NCI-H1930 (cell line): ENCODE measurements around the gene HS3ST4.

Experiments
- DNase-seq, 2 experiments: peaks; one replicate each; lab custom pipeline; 2025; lab: John Stamatoyannopoulos, UW

HS3ST4 gene

GRCh38 chr16:26108836-26109505, 417.2 kb downstream of the HS3ST4 start:
- DNase-seq: no peak

GRCh38 chr16:26111900-26112299, 420.1 kb downstream of the HS3ST4 start:
- no peak for DNase-seq

DNA sequence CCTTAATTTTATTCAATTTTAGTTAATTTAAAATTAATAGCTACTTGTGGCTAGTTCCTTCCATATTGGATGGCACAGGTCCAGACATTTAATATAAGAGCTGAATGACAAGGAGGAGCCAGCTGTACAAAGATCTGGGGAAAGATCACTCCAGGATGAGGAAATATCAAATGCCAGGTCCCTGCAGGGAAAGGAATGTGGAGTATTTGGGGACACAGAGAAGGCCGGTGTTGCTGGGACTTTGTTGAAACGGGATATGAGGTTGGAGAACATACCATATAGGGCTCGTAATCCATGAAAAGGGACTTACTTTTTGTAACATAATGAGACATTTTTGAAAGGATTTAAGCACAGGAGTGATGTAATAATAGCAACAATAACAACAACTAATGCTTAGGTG, 426.8 kb downstream of the HS3ST4 start:
- no peak for DNase-seq

GRCh38 chr16:26120729-26121128, 429.0 kb downstream of the HS3ST4 start:
- DNase-seq: no peak

GRCh38 chr16:26128296-26128695, 436.5 kb downstream of the HS3ST4 start:
- no peak for DNase-seq

GRCh38 chr16:26129997-26130396, 438.2 kb downstream of the HS3ST4 start:
- DNase-seq: no peak

- no peak for DNase-seq
These were observed 441.8 kb downstream of the HS3ST4 start for GRCh38 chr16:26133416-26134093.

GRCh38 chr16:26134588-26134987, 442.8 kb downstream of the HS3ST4 start:
- DNase-seq: no peak

DNA sequence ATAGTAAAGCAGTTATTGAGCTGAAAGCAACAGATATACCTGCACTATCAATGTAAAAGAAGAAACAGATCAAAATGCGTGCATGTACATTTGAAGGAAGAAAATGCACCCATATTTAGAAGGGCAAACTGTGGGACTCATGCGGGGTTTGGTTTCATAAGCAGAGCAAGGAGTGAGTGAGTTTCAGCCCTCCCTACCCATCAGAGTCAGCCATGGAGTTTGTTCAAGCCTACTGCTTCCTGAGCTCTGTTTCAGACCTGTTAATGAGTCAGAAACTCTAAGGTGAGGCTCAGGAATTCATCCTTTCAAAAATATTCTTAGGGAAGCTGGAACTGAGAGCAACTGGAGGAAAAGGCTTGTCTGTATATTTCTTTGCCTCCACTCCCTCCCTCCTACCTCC, 446.2 kb downstream of the HS3ST4 start:
- DNase-seq: no peak

DNA sequence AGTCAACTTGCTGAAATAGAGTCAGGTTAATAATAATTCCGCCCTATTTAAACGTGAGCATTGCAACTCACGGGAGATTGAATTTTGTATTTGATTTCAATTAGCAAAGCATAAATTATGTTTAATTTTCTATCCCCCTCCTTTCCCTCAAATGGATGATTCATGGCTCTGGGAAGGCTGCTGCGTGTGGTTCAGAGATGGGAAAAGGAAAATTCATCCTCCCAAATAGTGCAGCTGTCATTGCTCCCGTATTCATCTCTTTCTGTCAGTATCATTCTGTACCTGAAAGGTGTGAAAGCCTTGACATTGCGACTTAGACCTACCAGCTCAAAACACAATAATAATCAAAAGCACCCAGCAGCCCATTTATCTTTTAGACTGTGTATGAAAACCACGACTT, 447.3 kb downstream of the HS3ST4 start:
- DNase-seq: no peak

DNA sequence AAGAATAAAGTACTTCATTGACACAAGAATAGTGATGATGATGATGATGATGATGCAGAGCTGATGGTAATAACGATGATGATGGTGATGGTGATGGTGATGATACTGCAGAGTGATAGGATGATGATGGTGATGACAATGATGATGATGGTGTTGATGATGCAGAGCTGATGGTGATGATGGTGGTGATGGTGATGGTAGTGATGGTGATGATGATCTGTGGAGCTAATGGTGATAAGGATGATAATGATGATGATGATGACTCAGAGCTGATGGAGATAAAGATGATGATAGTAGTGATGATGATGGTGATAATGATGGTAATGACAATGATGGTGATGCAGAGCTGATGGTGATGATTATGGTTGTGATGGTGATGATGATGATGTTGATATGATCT, 448.1 kb downstream of the HS3ST4 start:
- DNase-seq: no peak

- DNase-seq: no peak
These were observed 457.8 kb downstream of the HS3ST4 start for GRCh38 chr16:26149364-26150190.

GRCh38 chr16:26155221-26155620, 463.5 kb downstream of the HS3ST4 start:
- DNase-seq: no peak

DNA sequence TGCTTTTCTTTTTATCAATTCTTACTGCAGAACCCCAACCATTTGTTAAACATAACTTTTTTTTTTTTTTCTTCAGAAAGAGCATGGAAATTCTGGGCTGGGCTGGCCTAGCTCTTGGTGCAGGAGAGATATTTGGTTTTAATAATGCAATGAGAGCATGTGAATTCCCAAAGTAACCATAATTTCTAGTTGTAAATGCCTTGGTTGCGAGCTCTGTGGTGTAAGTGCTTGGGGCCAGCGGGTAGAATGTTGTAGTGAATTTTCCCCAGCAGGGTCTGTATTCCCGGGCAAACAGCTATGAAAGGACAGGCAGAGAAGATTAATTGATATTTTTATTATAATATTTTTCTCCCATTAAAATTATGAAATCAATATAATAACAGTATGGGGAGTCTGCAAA, 465.6 kb downstream of the HS3ST4 start:
- no peak for DNase-seq

GRCh38 chr16:26158142-26158759, 466.5 kb downstream of the HS3ST4 start:
- no peak for DNase-seq

DNA sequence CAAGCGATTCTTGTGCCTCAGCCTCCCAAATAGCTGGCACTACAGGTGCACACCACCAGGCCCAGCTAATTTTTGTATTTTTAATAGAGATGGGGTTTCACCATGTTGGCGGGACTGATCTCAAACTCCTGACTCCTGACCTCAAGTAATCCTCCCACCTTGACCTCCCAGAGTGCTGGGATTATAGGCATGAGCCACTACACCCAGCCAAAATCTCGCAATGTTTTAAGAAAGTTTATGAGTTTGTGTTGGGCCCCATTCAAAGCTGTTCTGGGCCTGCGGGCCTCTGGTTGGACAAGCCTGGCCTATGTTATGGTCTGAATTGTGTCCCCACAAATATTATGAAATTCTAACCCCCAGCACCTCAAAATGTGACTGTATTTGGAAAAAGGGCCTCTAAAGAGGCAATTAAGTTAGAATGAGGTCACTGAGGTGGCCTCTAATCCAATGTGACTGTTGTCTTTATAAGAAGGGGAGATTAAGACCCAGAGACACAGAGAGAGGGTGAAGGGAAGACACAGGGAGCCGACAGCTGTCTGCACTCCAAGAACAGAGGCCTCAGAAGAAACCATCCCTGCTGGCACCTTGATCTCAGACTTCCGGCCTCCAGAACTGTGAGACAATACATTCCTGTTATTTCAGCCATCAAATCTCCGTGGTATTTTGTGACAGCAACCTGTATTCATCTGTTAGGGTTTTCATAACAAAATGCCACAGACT, 469.9 kb downstream of the HS3ST4 start:
- DNase-seq: no peak

GRCh38 chr16:26169473-26169872, 477.7 kb downstream of the HS3ST4 start:
- DNase-seq: no peak

DNA sequence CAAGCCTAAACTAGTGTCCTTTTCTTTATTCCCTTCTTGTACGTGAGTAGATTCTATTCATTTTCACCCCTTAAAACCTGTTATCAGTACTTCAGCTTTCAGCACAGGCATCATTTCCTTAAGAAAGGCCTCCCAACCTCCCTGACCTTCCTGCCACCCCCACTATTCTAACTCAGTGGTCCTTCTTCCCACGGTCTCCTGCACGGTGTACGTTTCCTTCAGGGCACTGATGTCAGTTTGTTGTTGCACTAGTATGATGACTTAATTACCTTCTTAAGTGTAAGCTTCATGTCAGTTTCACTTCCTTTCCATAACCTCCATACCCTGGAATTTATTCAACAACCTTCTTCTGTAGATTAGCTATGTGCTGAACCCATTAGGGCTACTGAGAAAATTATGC, 484.2 kb downstream of the HS3ST4 start:
- no peak for DNase-seq

- no peak for DNase-seq
These were observed 485.7 kb downstream of the HS3ST4 start for GRCh38 chr16:26177438-26177837.

DNA sequence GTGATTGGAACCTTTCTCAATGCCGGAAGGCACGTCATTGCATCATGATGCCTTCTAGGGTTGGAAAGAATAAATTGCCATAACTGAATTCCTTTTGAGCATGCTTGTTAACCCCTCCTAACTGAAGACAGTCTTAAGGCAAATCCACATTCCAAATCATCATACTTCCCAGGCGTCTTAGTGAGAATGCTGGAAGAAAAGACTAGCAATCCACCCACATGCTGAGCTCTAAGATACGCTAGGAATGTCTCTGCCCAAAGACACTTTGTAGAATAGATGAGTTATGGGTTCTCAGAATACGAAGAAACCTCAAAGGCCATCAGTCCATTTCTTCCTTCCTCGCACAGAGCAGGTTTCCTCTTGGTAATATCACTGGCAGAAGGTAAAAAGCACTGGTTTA, 486.5 kb downstream of the HS3ST4 start:
- no peak for DNase-seq

DNA sequence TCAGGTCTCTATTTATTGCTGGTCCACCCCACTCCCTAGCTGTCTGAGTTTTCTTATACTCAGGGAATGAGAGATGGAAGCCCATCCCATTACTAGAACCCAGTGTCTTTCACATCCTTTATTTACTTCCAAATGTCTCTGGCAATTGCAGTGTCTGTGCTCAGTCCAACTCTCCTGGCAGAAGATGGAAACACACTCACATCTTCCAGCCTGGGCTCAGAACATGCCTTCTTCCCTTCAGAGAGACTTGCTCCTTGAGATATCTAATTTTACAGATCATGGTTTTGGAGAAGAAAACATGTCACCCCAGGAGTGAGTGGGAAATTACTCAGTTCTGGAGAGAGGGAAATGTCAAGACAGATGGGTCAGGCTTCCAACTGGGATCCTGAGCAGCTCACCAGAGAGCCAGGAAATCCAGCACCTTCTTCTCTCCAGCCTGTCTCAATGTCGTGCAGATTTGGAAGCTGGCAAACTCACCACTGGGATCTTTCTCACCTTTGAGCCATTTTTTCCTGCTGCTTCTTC, 494.4 kb downstream of the HS3ST4 start:
- DNase-seq: no peak
